Sigmoid colon (tissue), 7 donors: Measurements from ENCODE around the gene GRM4. TPM values are rescaled to one million over a fixed set of nuclear protein-coding genes. Genes with fewer than 3 reads are reported as not detected.

ENCODE experiments used
- DNase-seq: peaks from one replicate; pipeline ENCODE4 v3.0.0-alpha.2; 2019
- H3K27ac ChIP-seq, 4 donors: fragments of 200-600 bp; sonication (generic); one replicate each; pipeline ENCODE4 v1.5.1; 2016 to 2019; ENCODE audit warnings: mild to moderate bottlenecking in 1 of 4
- H3K27me3 ChIP-seq, 3 donors: fragments of 200-600 bp; sonication (generic); one replicate each; pipeline ENCODE4 v1.5.1; 2019; ENCODE audit warnings: mild to moderate bottlenecking in 1 of 3
- H3K36me3 ChIP-seq, 4 donors: fragments of 200-600 bp; sonication (generic); one replicate each; pipeline ENCODE4 v1.5.1; 2016 to 2019
- H3K4me1 ChIP-seq, 4 donors: fragments of 200-600 bp; sonication (generic); one replicate each; pipeline ENCODE4 v1.5.1; 2017 to 2019
- H3K4me3 ChIP-seq, 4 donors: fragments of 200-600 bp; sonication (generic); one replicate each; pipeline ENCODE4 v1.5.1; 2017 to 2019; ENCODE audit warnings: mild to moderate bottlenecking in 2 of 4, moderate library complexity in 1 of 4
- H3K9me3 ChIP-seq, 4 donors: fragments of 200-600 bp in 3 of 4; sonication (generic) in 3 of 4; one replicate each; pipeline versions ENCODE4 v1.5.1 to v1.6.1; 2013 to 2019
- CTCF ChIP-seq, 4 experiments: fragments of 450-650 bp in 3 of 4; fragments of 200-600 bp in 1 of 4; IDR thresholded peaks; one replicate each; pipeline ENCODE4 v1.5.1; 2016 to 2019; ENCODE audit warnings: antibody characterized with exemption in 4 of 4, mild to moderate bottlenecking in 3 of 4, moderate library complexity in 2 of 4
- EP300 ChIP-seq, 4 donors: sonication (generic); formaldehyde crosslinking; IDR thresholded peaks; one replicate each; pipeline ENCODE4 v1.6.1; 2017; ENCODE audit warnings: antibody characterized with exemption in 4 of 4
- POLR2A ChIP-seq, 2 donors: fragments of 450-650 bp; IDR thresholded peaks; one replicate each; pipeline ENCODE4 v1.6.1; 2016; ENCODE audit warnings: antibody characterized with exemption in 2 of 2, mild to moderate bottlenecking in 2 of 2, moderate library complexity in 2 of 2
- POLR2AphosphoS5 ChIP-seq, 4 donors: sonication (generic); formaldehyde crosslinking; IDR thresholded peaks; one replicate each; pipeline ENCODE4 v1.6.1; 2017; ENCODE audit warnings: antibody characterized with exemption in 4 of 4
- WGBS, 2 donors: extraction: QIAGEN DNeasy Blood & Tissue Kit; methylation state at CpG; one replicate each; pipeline ENCODE4 v1.1.7; 2013; 5-methylcytosine and 5-hydroxymethylcytosine counted together
- intact Hi-C: fragments of 100-400 bp; cut with DNase I; formaldehyde crosslinking; loops from one replicate; pipeline ENCODE4 v1.15.1; 2023
- polyA plus RNA-seq, 3 donors: library from polyadenylated mRNA; stranded (reverse); fragments of 200-250 nt; gene quantifications; one replicate each; pipeline ENCODE4 v1.2.3, GENCODE V29; 2013
- total RNA-seq, 4 donors: library from RNA; depleted of rRNA; stranded (reverse); fragments of >200 nt; gene quantifications; one replicate each; pipeline ENCODE4 v1.1.0, GENCODE V29; 2016
- donor health status: healthy with polysubstance abuse.
- donor health status: Bipolar disorder and iron deficiency.
- donor health status: healthy.

Gene GRM4
- total and polyA plus RNA-seq, 7 donors = 0.07 to 0.14 TPM; not detected in 5

GRCh38 chr6:34061348-34061747, 84.5 kb downstream of the GRM4 start:
- intact Hi-C loops = no loop called here
- WGBS, 2 donors = 61 to 81% methylated on average over 3 of the region's 3 CpGs
- no peaks in the 10 kb centered on the region for H3K9me3 ChIP-seq
- TF ChIP-seq POLR2A (IDR thresholded peaks at IDR 0.05) (no peak), EP300 (IDR thresholded peaks at IDR 0.05) (no peak), CTCF (IDR thresholded peaks at IDR 0.05) (no peak), POLR2AphosphoS5 (IDR thresholded peaks at IDR 0.05) (no peak)
- no peaks in the 10 kb centered on the region for H3K36me3 ChIP-seq
- H3K27ac ChIP-seq = no peak overlapping the region
- DNase-seq = no peak
- peaks cover 0 to 10% (median under 1%) of the 10 kb centered on the region in 4 donors for H3K4me1 ChIP-seq
- H3K4me3 ChIP-seq = no peak overlapping the region
- H3K27me3 ChIP-seq = peaks cover 6 to 48% (median 36%) of the 10 kb centered on the region in 3 donors

GRCh38 chr6:34059914-34060313, 86.0 kb downstream of the GRM4 start:
- intact Hi-C loops = loop anchor here (5.0 kb wide), 1 partner anchor 92 kb away; no protein-coding TSS in a partner anchor
- Histone ChIP-seq H3K9me3 (no peaks in the 10 kb centered on the region), H3K36me3 (no peaks in the 10 kb centered on the region), H3K27ac (no peak overlapping the region), H3K4me1 (peaks cover 0 to 14% (median 2%) of the 10 kb centered on the region in 4 donors), H3K27me3 (peaks cover 3 to 39% (median 28%) of the 10 kb centered on the region in 3 donors), H3K4me3 (no peak overlapping the region)
- no peak for DNase-seq
- WGBS, 2 donors = 88% methylated on average over 3 of the region's 3 CpGs
- TF ChIP-seq POLR2A (IDR thresholded peaks at IDR 0.05) (no peak), EP300 (IDR thresholded peaks at IDR 0.05) (no peak), CTCF (IDR thresholded peaks at IDR 0.05) (no peak), POLR2AphosphoS5 (IDR thresholded peaks at IDR 0.05) (no peak)

- peaks cover 0 to 32% (median 22%) of the 10 kb centered on the region in 3 donors for H3K27me3 ChIP-seq
- no peak overlapping the region for H3K27ac ChIP-seq
- no peak for TF ChIP-seq POLR2AphosphoS5 (IDR thresholded peaks at IDR 0.05)
- TF ChIP-seq CTCF (IDR thresholded peaks at IDR 0.05) = no peak
- no peak for TF ChIP-seq POLR2A (IDR thresholded peaks at IDR 0.05)
- TF ChIP-seq EP300 (IDR thresholded peaks at IDR 0.05) = no peak
- 85% methylated on average over 17 of the region's 17 CpGs for WGBS, 2 donors
- intact Hi-C loops = loop anchor here (5.0 kb wide), 1 partner anchor 93 kb away; no protein-coding TSS in a partner anchor
- H3K36me3 ChIP-seq = no peaks in the 10 kb centered on the region
- no peak for DNase-seq
- H3K4me3 ChIP-seq = no peak overlapping the region
- H3K9me3 ChIP-seq = no peaks in the 10 kb centered on the region
- peaks cover 0 to 14% (median 2%) of the 10 kb centered on the region in 4 donors for H3K4me1 ChIP-seq
Observed at GRCh38 chr6:34059136-34059731, 86.7 kb downstream of the GRM4 start.

- WGBS, 2 donors = 89 to 93% methylated on average over 6 of the region's 6 CpGs
Observed at GRCh38 chr6:34057790-34058189, 88.1 kb downstream of the GRM4 start.

More at GRCh38 chr6:34057790-34058189, 88.1 kb downstream of the GRM4 start:
- TF ChIP-seq EP300 (IDR thresholded peaks at IDR 0.05) (no peak), POLR2A (IDR thresholded peaks at IDR 0.05) (no peak), CTCF (IDR thresholded peaks at IDR 0.05) (no peak), POLR2AphosphoS5 (IDR thresholded peaks at IDR 0.05) (no peak)
- Histone ChIP-seq H3K27ac (no peak overlapping the region), H3K9me3 (no peaks in the 10 kb centered on the region), H3K36me3 (no peaks in the 10 kb centered on the region), H3K4me3 (no peak overlapping the region), H3K27me3 (peaks cover 0 to 25% (median 8%) of the 10 kb centered on the region in 3 donors), H3K4me1 (peaks cover 0 to 11% (median 2%) of the 10 kb centered on the region in 4 donors)
- DNase-seq = no peak
- intact Hi-C loops = loop anchor here (5.0 kb wide), 1 partner anchor 95 kb away; no protein-coding TSS in a partner anchor
